Nasal cavity respiratory epithelium epithelial cell of viscerocranial mucosa (primary cell): ENCODE results near the gene RNASET2. TPM values are rescaled to one million over a fixed set of nuclear protein-coding genes. Genes with fewer than 3 reads are reported as not detected.

Source experiments
- total RNA-seq: library from RNA; depleted of rRNA; stranded (reverse); fragments of >200 nt; gene quantifications from 2 replicates; pipeline ENCODE4 v1.2.3, GENCODE V29; 2014

Gene RNASET2
- total RNA-seq = 9.9 and 28.0 TPM in 2 replicates

GRCh38 chr6:166956444-166957086 lies at the start of gene RNASET2:
TSS of gene RNASET2 (minus strand) at chr6:166956550. CDS start at chr6:166956182, 368 bp downstream.

GRCh38 chr6:166999145-166999883 lies 43.0 kb upstream of the RNASET2 start, which contains the start of gene CEP43:
TSS of gene CEP43 (plus strand) at chr6:166999397. CDS start at chr6:166999413, 16 bp downstream.

Other genes starting within 250 kb of the RNASET2 start
- gene CEP43, start 42.8 kb upstream of the RNASET2 start, total RNA-seq = 21.9 and 24.8 TPM in 2 replicates
- not detected in 2 replicates for gene CCR6, start 166.5 kb upstream of the RNASET2 start, total RNA-seq
- not detected in 2 replicates for gene GPR31, start 201.4 kb upstream of the RNASET2 start, total RNA-seq